ENCODE measurements around the gene FBXO24. TPM values are rescaled to one million over a fixed set of nuclear protein-coding genes. Genes with fewer than 3 reads are reported as not detected.
"Not testable (repeated sequence)": the region's sequence is repeated elsewhere in the genome, so short reads cannot be mapped to it uniquely, and the experiment has no call there.

The FBXO24 gene
- total RNA-seq, 1 donor from 2014 or later = 1.0 TPM

- ATAC-seq (no peak), DNase-seq (ENCODE audit: low spot score) (no peak)
These were observed 30.4 kb upstream of the FBXO24 start for GRCh38 chr7:100555701-100556100.

GRCh38 chr7:100556541-100556940 is 29.6 kb upstream of the FBXO24 start:
- peak; percentile 50 for ATAC-seq
- DNase-seq (ENCODE audit: low spot score) = no peak

GRCh38 chr7:100559127-100559526 is 27.0 kb upstream of the FBXO24 start:
- no peak for ATAC-seq
- no peak for DNase-seq (ENCODE audit: low spot score)

GRCh38 chr7:100561491-100562194 is 24.5 kb upstream of the FBXO24 start:
- DNase-seq (ENCODE audit: low spot score) (no peak), ATAC-seq (no peak)

- no peak for ATAC-seq
- peak; percentile 64 for DNase-seq (ENCODE audit: low spot score)
These were observed 23.7 kb upstream of the FBXO24 start for GRCh38 chr7:100562195-100563099.

- ATAC-seq (no peak), DNase-seq (ENCODE audit: low spot score) (no peak)
These were observed 23.0 kb upstream of the FBXO24 start for GRCh38 chr7:100563100-100563564.

GRCh38 chr7:100563809-100564400 is 22.2 kb upstream of the FBXO24 start:
- ATAC-seq (peak; percentile 30), DNase-seq (ENCODE audit: low spot score) (peak; percentile 82)

GRCh38 chr7:100564405-100564804 is 21.7 kb upstream of the FBXO24 start:
- DNase-seq (ENCODE audit: low spot score) = not testable (repeated sequence)

GRCh38 chr7:100565133-100565571 is 21.0 kb upstream of the FBXO24 start:
- peak; percentile 2 for ATAC-seq
- DNase-seq (ENCODE audit: low spot score) = peak; percentile 80

More at GRCh38 chr7:100564405-100564804, 21.7 kb upstream of the FBXO24 start:
- ATAC-seq = not testable (repeated sequence)

- peak; percentile 9 for ATAC-seq
- DNase-seq (ENCODE audit: low spot score) = peak; percentile 82
These were observed 20.1 kb upstream of the FBXO24 start for GRCh38 chr7:100566018-100566531.

- no peak for DNase-seq (ENCODE audit: low spot score)
- ATAC-seq = no peak
These were observed 18.9 kb upstream of the FBXO24 start for GRCh38 chr7:100567031-100567730.

GRCh38 chr7:100567751-100568175 is 18.4 kb upstream of the FBXO24 start:
- ATAC-seq (peak; percentile 12), DNase-seq (ENCODE audit: low spot score) (peak; percentile 88)

GRCh38 chr7:100568176-100568895 is 17.8 kb upstream of the FBXO24 start:
- DNase-seq (ENCODE audit: low spot score) (peak; percentile 98), ATAC-seq (peak; percentile 44)

- ATAC-seq (peak; percentile 54), DNase-seq (ENCODE audit: low spot score) (peak; percentile 96)
These were observed 17.0 kb upstream of the FBXO24 start for GRCh38 chr7:100568896-100569844.

GRCh38 chr7:100570954-100571828 is 14.9 kb upstream of the FBXO24 start:
- ATAC-seq (no peak), DNase-seq (ENCODE audit: low spot score) (peak; percentile 73)

GRCh38 chr7:100571829-100572116 is 14.4 kb upstream of the FBXO24 start:
- DNase-seq (ENCODE audit: low spot score) = no peak
- no peak for ATAC-seq

GRCh38 chr7:100572281-100572948 is 13.7 kb upstream of the FBXO24 start:
- ATAC-seq = no peak
- DNase-seq (ENCODE audit: low spot score) = no peak

Data from left lobe of liver (tissue), 2 donors.